Stimulated activated naive B cell treated with anti-CD40 and anti-IgM and Interleukin-4, amounts not matched to agents 10 μg/mL and 1 μg/mL and 100 μg/mL, for 72 hours (primary cell): ENCODE data around the gene TRMU.

ENCODE experiments used
- ATAC-seq, 2 donors: fragments of 150-1000 bp; cut with Tn5 transposase; replicated peaks; 2 replicates each; pipeline ENCODE4 v1.10.0; 2021; ENCODE audit warnings: moderate library complexity in 1 of 2
- DNase-seq: peaks from one replicate; pipeline ENCODE4 v3.0.0; 2021
- H3K27ac Mint-ChIP-seq: one replicate; pipeline ENCODE4 v1.8.0; 2022; ENCODE audit warnings: mild to moderate bottlenecking, mixed read lengths
- H3K27me3 Mint-ChIP-seq, 2 donors: one replicate each; pipeline ENCODE4 v1.8.0; 2022; ENCODE audit warnings: mixed read lengths in 2 of 2
- H3K36me3 Mint-ChIP-seq, 2 donors: one replicate each; pipeline ENCODE4 v1.8.0; 2022; ENCODE audit warnings: mixed read lengths in 2 of 2, mild to moderate bottlenecking in 1 of 2
- H3K4me1 Mint-ChIP-seq, 2 donors: one replicate each; pipeline ENCODE4 v1.8.0; 2022; ENCODE audit warnings: mixed read lengths in 2 of 2, mild to moderate bottlenecking in 1 of 2
- H3K4me3 Mint-ChIP-seq, 2 donors: one replicate each; pipeline ENCODE4 v1.8.0; 2022; ENCODE audit warnings: mild to moderate bottlenecking in 2 of 2, mixed read lengths in 2 of 2, moderate library complexity in 1 of 2
- H3K9me3 Mint-ChIP-seq, 2 donors: one replicate each; pipeline ENCODE4 v1.8.0; 2022; ENCODE audit warnings: mixed read lengths in 2 of 2, mild to moderate bottlenecking in 1 of 2

The TRMU gene

GRCh38 chr22:46315976-46316375 is 19.5 kb upstream of the TRMU start:
- no peak for ATAC-seq
- H3K27ac Mint-ChIP-seq: no peak overlapping the region
- H3K36me3 Mint-ChIP-seq: no peaks in the 10 kb centered on the region
- no peaks in the 10 kb centered on the region for H3K9me3 Mint-ChIP-seq
- H3K4me3 Mint-ChIP-seq: no peak overlapping the region
- H3K27me3 Mint-ChIP-seq: no peaks in the 10 kb centered on the region
- no peak for DNase-seq
- no peaks in the 10 kb centered on the region for H3K4me1 Mint-ChIP-seq

- no peaks in the 10 kb centered on the region for H3K27me3 Mint-ChIP-seq
- ATAC-seq (no peak), DNase-seq (no peak)
- H3K9me3 Mint-ChIP-seq: no peaks in the 10 kb centered on the region
- no peaks in the 10 kb centered on the region for H3K36me3 Mint-ChIP-seq
- no peak overlapping the region for H3K27ac Mint-ChIP-seq
- H3K4me1 Mint-ChIP-seq: no peaks in the 10 kb centered on the region
- H3K4me3 Mint-ChIP-seq: no peak overlapping the region
Measured at GRCh38 chr22:46317646-46318045, 17.9 kb upstream of the TRMU start.

- no peak for DNase-seq
- Mint-ChIP-seq H3K4me1 (no peaks in the 10 kb centered on the region), H3K9me3 (no peaks in the 10 kb centered on the region), H3K27ac (no peak overlapping the region), H3K27me3 (no peaks in the 10 kb centered on the region), H3K36me3 (peaks cover 0 to 1% of the 10 kb centered on the region in 2 donors), H3K4me3 (no peak overlapping the region)
- ATAC-seq: no peak
Measured at GRCh38 chr22:46318576-46318975, 16.9 kb upstream of the TRMU start.

GRCh38 chr22:46319319-46319718 is 16.2 kb upstream of the TRMU start:
- DNase-seq: no peak
- no peak for ATAC-seq
- no peaks in the 10 kb centered on the region for H3K27me3 Mint-ChIP-seq
- H3K27ac Mint-ChIP-seq: no peak overlapping the region
- no peaks in the 10 kb centered on the region for H3K4me1 Mint-ChIP-seq
- no peak overlapping the region for H3K4me3 Mint-ChIP-seq
- peaks cover 0 to 1% of the 10 kb centered on the region in 2 donors for H3K36me3 Mint-ChIP-seq
- no peaks in the 10 kb centered on the region for H3K9me3 Mint-ChIP-seq

- no peak for DNase-seq
- Mint-ChIP-seq H3K36me3 (peaks cover 0 to 1% of the 10 kb centered on the region in 2 donors), H3K4me1 (no peaks in the 10 kb centered on the region), H3K27me3 (no peaks in the 10 kb centered on the region), H3K9me3 (no peaks in the 10 kb centered on the region), H3K4me3 (no peak overlapping the region), H3K27ac (no peak overlapping the region)
- ATAC-seq: no peak
Measured at GRCh38 chr22:46320166-46320710, 15.3 kb upstream of the TRMU start.

GRCh38 chr22:46320716-46321386 is 14.7 kb upstream of the TRMU start:
- no peak for ATAC-seq
- H3K27me3 Mint-ChIP-seq: no peaks in the 10 kb centered on the region
- no peaks in the 10 kb centered on the region for H3K9me3 Mint-ChIP-seq
- no peak overlapping the region for H3K4me3 Mint-ChIP-seq
- H3K27ac Mint-ChIP-seq: no peak overlapping the region
- DNase-seq: no peak
- H3K4me1 Mint-ChIP-seq: no peaks in the 10 kb centered on the region
- H3K36me3 Mint-ChIP-seq: peaks cover 0 to 1% of the 10 kb centered on the region in 2 donors

- DNase-seq (no peak), ATAC-seq (no peak)
- Mint-ChIP-seq H3K9me3 (no peaks in the 10 kb centered on the region), H3K4me3 (no peak overlapping the region), H3K36me3 (peaks cover 0 to 1% of the 10 kb centered on the region in 2 donors), H3K27me3 (no peaks in the 10 kb centered on the region), H3K27ac (no peak overlapping the region), H3K4me1 (no peaks in the 10 kb centered on the region)
Measured at GRCh38 chr22:46322711-46323110, 12.8 kb upstream of the TRMU start.

GRCh38 chr22:46323162-46323561 is 12.4 kb upstream of the TRMU start:
- Mint-ChIP-seq H3K4me3 (no peak overlapping the region), H3K36me3 (peaks cover 0 to 1% of the 10 kb centered on the region in 2 donors), H3K27me3 (no peaks in the 10 kb centered on the region), H3K9me3 (no peaks in the 10 kb centered on the region), H3K4me1 (no peaks in the 10 kb centered on the region), H3K27ac (no peak overlapping the region)
- ATAC-seq (no peak), DNase-seq (no peak)

- H3K9me3 Mint-ChIP-seq: no peaks in the 10 kb centered on the region
- H3K27me3 Mint-ChIP-seq: no peaks in the 10 kb centered on the region
- H3K4me3 Mint-ChIP-seq: no peak overlapping the region
- no peak overlapping the region for H3K27ac Mint-ChIP-seq
- H3K4me1 Mint-ChIP-seq: no peaks in the 10 kb centered on the region
- DNase-seq (no peak), ATAC-seq (no peak)
- peaks cover 0 to 1% of the 10 kb centered on the region in 2 donors for H3K36me3 Mint-ChIP-seq
Measured at GRCh38 chr22:46326066-46326680, 9.3 kb upstream of the TRMU start.

- H3K9me3 Mint-ChIP-seq: no peaks in the 10 kb centered on the region
- no peak overlapping the region for H3K4me3 Mint-ChIP-seq
- no peak for DNase-seq
- H3K27ac Mint-ChIP-seq: no peak overlapping the region
- ATAC-seq: no peak
- H3K36me3 Mint-ChIP-seq: peaks cover 0 to 1% of the 10 kb centered on the region in 2 donors
- H3K4me1 Mint-ChIP-seq: no peaks in the 10 kb centered on the region
- H3K27me3 Mint-ChIP-seq: no peaks in the 10 kb centered on the region
Measured at GRCh38 chr22:46327691-46328465, 7.6 kb upstream of the TRMU start.

- Mint-ChIP-seq H3K27me3 (no peaks in the 10 kb centered on the region), H3K9me3 (no peaks in the 10 kb centered on the region), H3K4me3 (no peak overlapping the region)
Measured at GRCh38 chr22:46328797-46329196, 6.7 kb upstream of the TRMU start.

GRCh38 chr22:46329616-46330015 is 5.9 kb upstream of the TRMU start:
- H3K36me3 Mint-ChIP-seq: no peaks in the 10 kb centered on the region
- peaks cover 0 to 3% of the 10 kb centered on the region in 2 donors for H3K4me1 Mint-ChIP-seq
- DNase-seq (no peak), ATAC-seq (no peak)
- no peak overlapping the region for H3K27ac Mint-ChIP-seq
- no peaks in the 10 kb centered on the region for H3K27me3 Mint-ChIP-seq
- no peak overlapping the region for H3K4me3 Mint-ChIP-seq
- H3K9me3 Mint-ChIP-seq: no peaks in the 10 kb centered on the region

More at GRCh38 chr22:46328797-46329196, 6.7 kb upstream of the TRMU start:
- DNase-seq (no peak), ATAC-seq (no peak)
- Mint-ChIP-seq H3K36me3 (no peaks in the 10 kb centered on the region), H3K27ac (no peak overlapping the region), H3K4me1 (no peaks in the 10 kb centered on the region)

- H3K27ac Mint-ChIP-seq: no peak overlapping the region
- no peak for DNase-seq
- no peaks in the 10 kb centered on the region for H3K36me3 Mint-ChIP-seq
- H3K4me1 Mint-ChIP-seq: peaks cover 2 to 11% of the 10 kb centered on the region in 2 donors
- H3K4me3 Mint-ChIP-seq: no peak overlapping the region
- H3K9me3 Mint-ChIP-seq: no peaks in the 10 kb centered on the region
- ATAC-seq: no peak
- H3K27me3 Mint-ChIP-seq: no peaks in the 10 kb centered on the region
Measured at GRCh38 chr22:46330426-46330825, 5.1 kb upstream of the TRMU start.

- peaks cover 3 to 14% of the 10 kb centered on the region in 2 donors for H3K4me1 Mint-ChIP-seq
- no peak for ATAC-seq
- H3K9me3 Mint-ChIP-seq: no peaks in the 10 kb centered on the region
- peaks cover under 1 to 5% of the 10 kb centered on the region in 2 donors for H3K36me3 Mint-ChIP-seq
- no peaks in the 10 kb centered on the region for H3K27me3 Mint-ChIP-seq
- H3K4me3 Mint-ChIP-seq: no peak overlapping the region
- H3K27ac Mint-ChIP-seq: no peak overlapping the region
- no peak for DNase-seq
Measured at GRCh38 chr22:46331496-46331895, 4.0 kb upstream of the TRMU start.
